ENCODE measurements around the gene DPP6. TPM values are rescaled to one million over a fixed set of nuclear protein-coding genes. Genes with fewer than 3 reads are reported as not detected.

Gene DPP6
- total RNA-seq, 4 donors from 2014 or later = 0.94 to 1.9 TPM; not detected in 2

- intact Hi-C loops (cut with DNase I; ENCODE audit: low total_unique reads) (loop anchor here (5.0 kb wide), 1 partner anchor 437 kb away; no protein-coding TSS in a partner anchor), in situ Hi-C loops (cut with MboI; ENCODE audit: low sequenced_read_pairs in 4 of 4) (loop anchor here in 1 of 4 donors (25.0 kb wide), 1 partner anchor 277 kb away; no protein-coding TSS in a partner anchor)
Observed at GRCh38 chr7:154910125-154910524, 857.9 kb downstream of the DPP6 start.

GRCh38 chr7:154910977-154911376 lies 858.8 kb downstream of the DPP6 start:
- TF ChIP-seq POLR2A (IDR thresholded peaks at IDR 0.05) (no peak), CTCF (IDR thresholded peaks at IDR 0.05 in 4 of 5, conservative IDR thresholded peaks at IDR 0.05 in 1 of 5) (no peak)
- Histone ChIP-seq H3K9me3 (no peaks in the 10 kb centered on the region), H3K27me3 (peaks cover 0 to 2% (median 0%) of the 10 kb centered on the region in 3 donors), H3K36me3 (no peaks in the 10 kb centered on the region), H3K27ac (no peak overlapping the region), H3K4me3 (no peak overlapping the region), H3K4me1 (peaks cover 0 to 3% of the 10 kb centered on the region in 2 donors)
- in situ Hi-C loops (cut with MboI; ENCODE audit: low sequenced_read_pairs in 4 of 4) = loop anchor here in 1 of 4 donors (25.0 kb wide), 1 partner anchor 276 kb away; no protein-coding TSS in a partner anchor
- no peak for ATAC-seq
- no peak for DNase-seq
- intact Hi-C loops (cut with DNase I; ENCODE audit: low total_unique reads) = loop anchor here (5.0 kb wide), 1 partner anchor 436 kb away; no protein-coding TSS in a partner anchor

More at GRCh38 chr7:154910125-154910524, 857.9 kb downstream of the DPP6 start:
- Histone ChIP-seq H3K27ac (no peak overlapping the region), H3K36me3 (no peaks in the 10 kb centered on the region), H3K27me3 (peaks cover 0 to 2% (median 0%) of the 10 kb centered on the region in 3 donors), H3K4me1 (peaks cover 0 to 3% of the 10 kb centered on the region in 2 donors), H3K9me3 (no peaks in the 10 kb centered on the region), H3K4me3 (no peak overlapping the region)
- TF ChIP-seq CTCF (IDR thresholded peaks at IDR 0.05 in 4 of 5, conservative IDR thresholded peaks at IDR 0.05 in 1 of 5) (no peak), POLR2A (IDR thresholded peaks at IDR 0.05) (no peak)
- DNase-seq (no peak), ATAC-seq (no peak)

- H3K27me3 ChIP-seq = peaks cover 0 to 2% (median 0%) of the 10 kb centered on the region in 3 donors
- DNase-seq = no peak
- in situ Hi-C loops (cut with MboI; ENCODE audit: low sequenced_read_pairs in 4 of 4) (loop anchor here in 1 of 4 donors (25.0 kb wide), 1 partner anchor 276 kb away; no protein-coding TSS in a partner anchor), intact Hi-C loops (cut with DNase I; ENCODE audit: low total_unique reads) (loop anchor here (5.0 kb wide), 1 partner anchor 436 kb away; no protein-coding TSS in a partner anchor)
- H3K36me3 ChIP-seq = no peaks in the 10 kb centered on the region
- H3K4me1 ChIP-seq = peaks cover 0 to 3% of the 10 kb centered on the region in 2 donors
- H3K9me3 ChIP-seq = no peaks in the 10 kb centered on the region
- no peak for TF ChIP-seq CTCF (IDR thresholded peaks at IDR 0.05 in 4 of 5, conservative IDR thresholded peaks at IDR 0.05 in 1 of 5)
- no peak for TF ChIP-seq POLR2A (IDR thresholded peaks at IDR 0.05)
- H3K4me3 ChIP-seq = no peak overlapping the region
- ATAC-seq = no peak
- H3K27ac ChIP-seq = no peak overlapping the region
Observed at GRCh38 chr7:154911411-154911810, 859.2 kb downstream of the DPP6 start.

GRCh38 chr7:154911862-154912455 lies 859.8 kb downstream of the DPP6 start:
- intact Hi-C loops (cut with DNase I; ENCODE audit: low total_unique reads) = loop anchor here (5.0 kb wide), 1 partner anchor 435 kb away; no protein-coding TSS in a partner anchor

More at GRCh38 chr7:154911862-154912455, 859.8 kb downstream of the DPP6 start:
- ATAC-seq = no peak
- Histone ChIP-seq H3K9me3 (no peaks in the 10 kb centered on the region), H3K4me3 (no peak overlapping the region), H3K36me3 (no peaks in the 10 kb centered on the region), H3K27me3 (peaks cover 0 to 2% (median 0%) of the 10 kb centered on the region in 3 donors), H3K4me1 (peaks cover 0 to 3% of the 10 kb centered on the region in 2 donors), H3K27ac (no peak overlapping the region)
- TF ChIP-seq CTCF (IDR thresholded peaks at IDR 0.05 in 4 of 5, conservative IDR thresholded peaks at IDR 0.05 in 1 of 5) (no peak), POLR2A (IDR thresholded peaks at IDR 0.05) (no peak)
- no peak for DNase-seq
- in situ Hi-C loops (cut with MboI; ENCODE audit: low sequenced_read_pairs in 4 of 4) = loop anchor here in 1 of 4 donors (25.0 kb wide), 1 partner anchor 275 kb away; no protein-coding TSS in a partner anchor
